Large intestine (tissue), 3 donors: Measurements from ENCODE around the gene OR4D6. TPM values are rescaled to one million over a fixed set of nuclear protein-coding genes. Genes with fewer than 3 reads are reported as not detected.

Experiments used
- DNase-seq, 2 donors: peaks; one replicate each; pipeline versions ENCODE4 v3.0.0 to v3.0.0-alpha.2; 2013
- H3K27ac ChIP-seq: one replicate; pipeline ENCODE4 v1.5.1; 2013; ENCODE audit warnings: low read length
- H3K27me3 ChIP-seq: 2 replicates; pipeline ENCODE4 v1.6.1; 2013; ENCODE audit warnings: low read length; ENCODE audit not compliant: control insufficient read depth, insufficient read depth
- H3K36me3 ChIP-seq: 2 replicates; pipeline ENCODE4 v1.6.1; 2013; ENCODE audit warnings: low read length; ENCODE audit not compliant: control insufficient read depth, insufficient read depth
- H3K4me1 ChIP-seq: one replicate; pipeline ENCODE4 v1.6.1; 2013; ENCODE audit warnings: low read length; ENCODE audit not compliant: control insufficient read depth, insufficient read depth
- H3K4me3 ChIP-seq: one replicate; pipeline ENCODE4 v1.5.1; 2013; ENCODE audit warnings: low read length
- H3K9me3 ChIP-seq: one replicate; pipeline ENCODE4 v1.6.1; 2013; ENCODE audit warnings: mild to moderate bottlenecking, low read depth, low read length, moderate library complexity; ENCODE audit not compliant: control insufficient read depth
- WGBS: methylation state at CpG from one replicate; pipeline ENCODE4 v1.1.5; 2013; ENCODE audit warnings: low lambda C conversion rate; ENCODE audit not compliant: insufficient coverage; 5-methylcytosine and 5-hydroxymethylcytosine counted together
- polyA plus RNA-seq: library from polyadenylated mRNA; unstranded; fragments of 120-200 nt; gene quantifications from one replicate; pipeline ENCODE4 v1.2.1, GENCODE V29; 2013

Gene OR4D6
- polyA plus RNA-seq, 1 donor = not detected

- Histone ChIP-seq H3K27me3 (no peaks in the 10 kb centered on the region), H3K27ac (no peak overlapping the region), H3K36me3 (no peaks in the 10 kb centered on the region), H3K4me1 (no peaks in the 10 kb centered on the region), H3K9me3 (peaks cover 2% of the 10 kb centered on the region), H3K4me3 (no peak overlapping the region)
- WGBS = 100% methylated on average over 1 of the region's 1 CpG
- DNase-seq = no peak
These were observed 45.2 kb downstream of the OR4D6 start for GRCh38 chr11:59501931-59502330.

- DNase-seq = no peak
- Histone ChIP-seq H3K36me3 (no peaks in the 10 kb centered on the region), H3K4me1 (no peaks in the 10 kb centered on the region), H3K27me3 (no peaks in the 10 kb centered on the region), H3K9me3 (peaks cover 2% of the 10 kb centered on the region), H3K4me3 (no peak within 1 kb of the TSS), H3K27ac (no peak within 1 kb of the TSS)
These were observed 46.5 kb downstream of the OR4D6 start, which contains the start of gene OR4D11 for GRCh38 chr11:59503276-59503675. Gene OR4D11, plus strand, starts transcription at chr11:59503576. Its CDS starts 0 bp downstream, at chr11:59503576.

Other genes with a start within 250 kb of the OR4D6 start
- 40.7 TPM for gene MPEG1, start 244.0 kb upstream of the OR4D6 start, polyA plus RNA-seq
- gene OR5AN1, start 98.1 kb upstream of the OR4D6 start, polyA plus RNA-seq = not detected
- gene OR5A2, start 30.5 kb upstream of the OR4D6 start, polyA plus RNA-seq = not detected
- gene OR5A1, start 20.5 kb upstream of the OR4D6 start, polyA plus RNA-seq = under 0.01 TPM
- gene OR4D10, start 16.4 kb downstream of the OR4D6 start, polyA plus RNA-seq = not detected
- gene OR4D11, start 46.6 kb downstream of the OR4D6 start, polyA plus RNA-seq = not detected
- gene OR4D9, start 54.6 kb downstream of the OR4D6 start, polyA plus RNA-seq = not detected
- gene OSBP, start 158.8 kb downstream of the OR4D6 start, polyA plus RNA-seq = 45.0 TPM
- gene PATL1, start 212.1 kb downstream of the OR4D6 start, polyA plus RNA-seq = 38.0 TPM